Smooth muscle cell (in vitro differentiated cells): Measurements from ENCODE around the gene PRSS36. TPM values are rescaled to one million over a fixed set of nuclear protein-coding genes. Genes with fewer than 3 reads are reported as not detected.
"Not testable (repeated sequence)": the region's sequence is repeated elsewhere in the genome, so short reads cannot be mapped to it uniquely, and the experiment has no call there.

Experiments
- DNase-seq: peaks from one replicate; lab custom pipeline; 2025; ENCODE audit not compliant: unreplicated experiment; lab: John Stamatoyannopoulos, UW
- H2AFZ ChIP-seq: fragments of 200-600 bp; sonication (generic); 2 replicates; pipeline ENCODE4 v1.6.0; 2016; ENCODE audit warnings: antibody characterized with exemption, low read depth, mild to moderate bottlenecking
- H3F3A ChIP-seq: fragments of 200-600 bp; sonication (generic); 2 replicates; pipeline ENCODE4 v1.6.0; 2017; ENCODE audit warnings: antibody characterized with exemption, low read depth
- H3K27ac ChIP-seq: fragments of 200-600 bp; sonication (generic); 2 replicates; pipeline ENCODE4 v1.5.1; 2016; ENCODE audit warnings: low read depth, mild to moderate bottlenecking
- H3K27me3 ChIP-seq: fragments of 200-600 bp; sonication (generic); 2 replicates; pipeline ENCODE4 v1.6.1; 2016; ENCODE audit warnings: low read depth, mild to moderate bottlenecking
- H3K36me3 ChIP-seq: fragments of 200-600 bp; sonication (generic); 2 replicates; pipeline ENCODE4 v1.5.1; 2016; ENCODE audit warnings: low read depth
- H3K4me1 ChIP-seq: fragments of 200-600 bp; sonication (generic); 2 replicates; pipeline ENCODE4 v1.5.1; 2016; ENCODE audit warnings: low read depth
- H3K4me2 ChIP-seq: fragments of 200-600 bp; sonication (generic); 2 replicates; pipeline ENCODE4 v1.6.0; 2016; ENCODE audit warnings: mild to moderate bottlenecking
- H3K4me3 ChIP-seq: fragments of 200-600 bp; sonication (generic); 2 replicates; pipeline ENCODE4 v1.5.1; 2016; ENCODE audit warnings: mild to moderate bottlenecking
- H3K79me2 ChIP-seq: fragments of 200-600 bp; sonication (generic); 2 replicates; pipeline ENCODE4 v1.6.0; 2016; ENCODE audit warnings: low read depth, mild to moderate bottlenecking
- H3K9ac ChIP-seq: fragments of 200-600 bp; sonication (generic); 2 replicates; pipeline ENCODE4 v1.6.0; 2016; ENCODE audit warnings: low read depth
- H3K9me3 ChIP-seq: fragments of 200-600 bp; sonication (generic); replicated peaks from 2 replicates; pipeline ENCODE4 v1.5.1; 2016; ENCODE audit warnings: low read depth
- H4K20me1 ChIP-seq: fragments of 200-600 bp; sonication (generic); 2 replicates; pipeline ENCODE4 v1.6.0; 2016; ENCODE audit warnings: low read depth
- CTCF ChIP-seq: fragments of 200-600 bp; sonication (generic); IDR thresholded peaks from 2 replicates; pipeline ENCODE4 v1.5.1; 2017; ENCODE audit warnings: borderline replicate concordance, mild to moderate bottlenecking, antibody characterized with exemption; ENCODE audit not compliant: insufficient read depth, poor library complexity, severe bottlenecking
- WGBS: methylation state at CpG from one replicate; pipeline ENCODE4 v1.1.7; 2016; ENCODE audit warnings: low lambda C conversion rate; 5-methylcytosine and 5-hydroxymethylcytosine counted together
- polyA plus RNA-seq: library from polyadenylated mRNA; unstranded; fragments of >200 nt; fragmentation: Nextera tagmentation; extraction: Ambion mirVana; gene quantifications from 2 replicates; pipeline ENCODE4 v1.2.1, GENCODE V29; 2016
- total RNA-seq: library from RNA; depleted of rRNA; stranded (reverse); fragments of >200 nt; gene quantifications from 2 replicates; pipeline ENCODE4 v1.2.3, GENCODE V29; 2014

PRSS36 gene
- total and polyA plus RNA-seq, 2 experiments from 2014 or later = 0.31 to 1.6 TPM

GRCh38 chr16:31148896-31149295 is 970 bp downstream of the PRSS36 start:
- no peaks in the 10 kb centered on the region for H3K36me3 ChIP-seq
- H4K20me1 ChIP-seq = no peaks in the 10 kb centered on the region
- no peak for DNase-seq
- no peaks in the 10 kb centered on the region for H3K9me3 ChIP-seq
- no peak overlapping the region for H3K4me2 ChIP-seq
- no peak overlapping the region for H3K9ac ChIP-seq
- peaks cover 27% of the 10 kb centered on the region for H3K27me3 ChIP-seq
- no peak for TF ChIP-seq CTCF
- no peaks in the 10 kb centered on the region for H3K4me1 ChIP-seq
- no peaks in the 10 kb centered on the region for H3K79me2 ChIP-seq
- no peak overlapping the region for H3K4me3 ChIP-seq
- H2AFZ ChIP-seq = no peak overlapping the region
- no peaks in the 10 kb centered on the region for H3F3A ChIP-seq
- no peak overlapping the region for H3K27ac ChIP-seq
- WGBS = 85% methylated on average over 24 of the region's 25 CpGs

GRCh38 chr16:31148281-31148728 is 1.6 kb downstream of the PRSS36 start:
- H3K4me3 ChIP-seq = no peak overlapping the region
- no peaks in the 10 kb centered on the region for H3K36me3 ChIP-seq
- H3K9me3 ChIP-seq = no peaks in the 10 kb centered on the region
- H3F3A ChIP-seq = no peaks in the 10 kb centered on the region
- H3K27ac ChIP-seq = no peak overlapping the region
- TF ChIP-seq CTCF = no peak
- peak overlapping the region; percentile 84 for H2AFZ ChIP-seq
- H3K79me2 ChIP-seq = no peaks in the 10 kb centered on the region
- H3K27me3 ChIP-seq = peaks cover 27% of the 10 kb centered on the region
- peak overlapping the region; percentile 74 for H3K4me2 ChIP-seq
- no peak for DNase-seq
- H3K4me1 ChIP-seq = no peaks in the 10 kb centered on the region
- 18% methylated on average over 30 of the region's 40 CpGs for WGBS
- H4K20me1 ChIP-seq = no peaks in the 10 kb centered on the region
- no peak overlapping the region for H3K9ac ChIP-seq

- Histone ChIP-seq H4K20me1 (no peaks in the 10 kb centered on the region), H3K9ac (no peak overlapping the region), H3K9me3 (no peaks in the 10 kb centered on the region), H3K4me3 (no peak overlapping the region), H3F3A (no peaks in the 10 kb centered on the region), H3K4me2 (no peak overlapping the region), H2AFZ (no peak overlapping the region), H3K27ac (no peak overlapping the region), H3K36me3 (no peaks in the 10 kb centered on the region), H3K4me1 (no peaks in the 10 kb centered on the region), H3K27me3 (peaks cover 27% of the 10 kb centered on the region), H3K79me2 (no peaks in the 10 kb centered on the region)
- no peak for TF ChIP-seq CTCF
- no peak for DNase-seq
- WGBS = 96% methylated on average over 3 of the region's 3 CpGs
Measured at GRCh38 chr16:31147574-31147973, 2.3 kb downstream of the PRSS36 start.

GRCh38 chr16:31145398-31145990 is 4.4 kb downstream of the PRSS36 start:
- Histone ChIP-seq H4K20me1 (no peaks in the 10 kb centered on the region), H3K4me1 (peaks cover 6% of the 10 kb centered on the region), H3K27me3 (peaks cover 27% of the 10 kb centered on the region), H3K27ac (no peak overlapping the region), H3K4me3 (no peak overlapping the region), H3F3A (no peaks in the 10 kb centered on the region), H3K9ac (no peak overlapping the region), H3K36me3 (no peaks in the 10 kb centered on the region), H2AFZ (no peak overlapping the region), H3K79me2 (no peaks in the 10 kb centered on the region), H3K9me3 (no peaks in the 10 kb centered on the region), H3K4me2 (no peak overlapping the region)
- no peak for TF ChIP-seq CTCF
- WGBS = 87% methylated on average over 12 of the region's 12 CpGs
- no peak for DNase-seq

GRCh38 chr16:31144418-31144817 is 5.4 kb downstream of the PRSS36 start:
- not testable (repeated sequence) for H3K4me1 ChIP-seq, H3K27ac ChIP-seq, H3K4me2 ChIP-seq, H3K79me2 ChIP-seq, H3K9ac ChIP-seq, DNase-seq, H3K4me3 ChIP-seq, H4K20me1 ChIP-seq, H3F3A ChIP-seq, H3K36me3 ChIP-seq, H3K9me3 ChIP-seq, H2AFZ ChIP-seq
- peaks cover 27% of the 10 kb centered on the region for H3K27me3 ChIP-seq
- 64% methylated on average over 7 of the region's 7 CpGs for WGBS
